NCI-H446 (cell line): Measurements from ENCODE around the gene PTH.

Experiments used
- DNase-seq, 2 experiments: peaks; one replicate each; lab custom pipeline; 2025; lab: John Stamatoyannopoulos, UW

PTH gene

GRCh38 chr11:13449522-13449921, 46.3 kb downstream of the PTH start:
- DNase-seq = no peak

DNA sequence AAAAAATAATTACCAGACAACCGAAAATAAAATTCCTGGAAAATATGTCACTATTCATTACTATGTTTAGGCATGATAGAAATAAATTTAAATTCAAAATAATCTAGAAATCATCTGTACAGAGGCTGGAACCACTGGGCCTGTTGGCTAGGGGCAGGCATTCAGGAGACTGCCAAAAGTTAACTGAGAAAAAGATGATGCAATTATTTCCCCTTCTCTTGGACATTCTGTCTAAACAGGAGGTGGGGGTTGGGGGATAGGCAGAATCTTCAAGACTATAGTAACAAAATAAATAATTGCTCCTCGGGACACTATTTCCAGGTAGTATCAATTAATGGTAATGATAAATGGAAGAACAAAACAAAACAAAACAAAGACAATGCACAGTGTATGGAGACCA, 46.9 kb downstream of the PTH start:
- DNase-seq = no peak

DNA sequence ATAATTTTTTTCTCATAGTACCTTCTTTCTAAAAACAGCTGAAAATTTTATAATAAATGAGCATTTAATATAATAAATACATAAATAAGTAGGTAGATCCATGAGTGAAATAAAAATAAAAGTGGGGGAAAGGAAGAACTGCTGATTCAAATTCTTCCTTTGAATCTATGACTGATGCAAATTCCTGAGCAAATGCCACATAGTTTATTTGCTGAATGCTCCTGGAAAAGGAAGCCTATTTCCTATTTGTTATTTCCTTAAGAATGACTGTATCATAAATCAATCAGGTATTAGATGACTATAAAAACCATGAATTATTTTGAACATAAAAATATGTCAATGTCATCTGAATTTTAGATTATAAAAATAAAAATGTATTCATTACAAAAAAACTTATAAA, 49.4 kb downstream of the PTH start:
- DNase-seq = no peak

DNA sequence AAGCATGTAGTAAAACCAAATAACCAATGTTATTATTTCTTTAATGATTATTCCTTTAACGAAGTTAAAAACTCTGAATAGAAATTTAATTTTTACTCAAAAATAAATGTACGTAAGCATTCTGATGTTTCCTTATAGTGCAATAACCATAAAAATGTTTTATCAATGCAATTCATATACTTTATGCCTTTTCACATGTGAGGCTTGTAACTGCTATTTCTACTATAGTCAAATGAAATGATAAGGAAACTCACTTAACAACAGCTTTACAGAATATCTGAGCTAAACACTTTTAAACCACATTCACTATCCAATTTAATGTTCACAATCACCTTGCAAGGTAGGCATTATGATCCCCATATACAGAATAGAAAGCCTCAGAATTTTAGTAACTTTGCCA, 50.2 kb downstream of the PTH start:
- no peak for DNase-seq
